ENCODE measurements around the gene DENND11.
A peak's percentile ranks its signal among the peaks of the same experiment; 100 is the strongest.

DENND11 gene

DNA sequence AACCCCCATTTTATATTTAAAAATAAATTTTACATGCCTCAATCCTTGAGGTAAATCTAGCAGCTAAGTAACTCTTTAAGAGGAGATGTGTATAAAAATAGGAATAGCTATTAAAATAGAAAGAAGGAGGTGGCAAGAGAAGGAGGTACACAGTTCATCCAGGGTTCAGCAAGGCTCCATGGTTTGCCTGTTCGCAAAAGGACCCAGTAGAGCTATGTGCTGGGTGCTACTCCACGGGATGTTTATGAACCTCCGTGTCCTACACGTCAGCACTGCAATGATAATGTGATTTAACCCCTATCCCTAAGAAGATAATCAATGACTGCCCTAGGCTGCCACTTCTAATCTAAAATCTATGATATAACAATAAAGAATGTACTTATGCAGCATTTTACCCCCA, 926 bp upstream of the DENND11 start:
- DNase-seq (ENCODE audit: low read depth in 2 of 2), result no peak
- no peak for TF ChIP-seq CTCF (IDR thresholded peaks at IDR 0.05; ENCODE audit: low read depth, low read length)
- H3K4me3 ChIP-seq (replicated peaks in 1 of 2; ENCODE audit: low read depth in 2 of 2, low read length in 2 of 2), result no peak overlapping the region

- H3K4me3 ChIP-seq (replicated peaks in 1 of 2; ENCODE audit: low read depth in 2 of 2, low read length in 2 of 2), result peak overlapping the region; percentile 59 to 71
- peak in 1 of 2 donors; percentile 30 for DNase-seq (ENCODE audit: low read depth in 2 of 2)
- TF ChIP-seq CTCF (IDR thresholded peaks at IDR 0.05; ENCODE audit: low read depth, low read length), result no peak
These were observed 398 bp downstream of the DENND11 start for GRCh38 chr7:141701489-141702046.

DNA sequence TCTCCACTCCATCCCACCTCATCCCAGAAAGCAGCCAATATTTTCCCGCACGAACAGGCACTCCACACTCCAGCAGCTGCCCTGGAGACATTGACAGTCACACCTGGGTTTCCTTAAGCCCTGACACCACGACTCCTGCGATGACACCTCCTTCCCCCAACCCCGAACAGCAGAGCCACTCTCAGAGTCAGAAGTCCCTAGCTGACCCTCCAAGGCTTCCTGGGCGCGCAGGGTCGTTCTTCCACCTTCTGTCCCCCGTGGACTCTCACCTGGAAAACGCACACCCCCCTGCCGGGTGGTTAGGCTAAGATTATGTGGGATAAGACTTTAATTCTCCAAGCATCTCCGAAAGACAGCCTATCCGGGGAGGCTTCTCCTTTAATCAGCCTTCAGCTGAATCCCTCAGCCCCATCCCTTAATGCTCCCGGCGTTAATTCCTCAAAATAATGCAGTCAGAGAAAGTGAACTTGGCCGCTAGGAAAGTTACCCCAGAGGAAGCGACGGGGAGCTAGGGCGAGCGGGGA, 1.1 kb downstream of the DENND11 start:
- DNase-seq (ENCODE audit: low read depth in 2 of 2), result no peak
- no peak for TF ChIP-seq CTCF (IDR thresholded peaks at IDR 0.05; ENCODE audit: low read depth, low read length)

DNA sequence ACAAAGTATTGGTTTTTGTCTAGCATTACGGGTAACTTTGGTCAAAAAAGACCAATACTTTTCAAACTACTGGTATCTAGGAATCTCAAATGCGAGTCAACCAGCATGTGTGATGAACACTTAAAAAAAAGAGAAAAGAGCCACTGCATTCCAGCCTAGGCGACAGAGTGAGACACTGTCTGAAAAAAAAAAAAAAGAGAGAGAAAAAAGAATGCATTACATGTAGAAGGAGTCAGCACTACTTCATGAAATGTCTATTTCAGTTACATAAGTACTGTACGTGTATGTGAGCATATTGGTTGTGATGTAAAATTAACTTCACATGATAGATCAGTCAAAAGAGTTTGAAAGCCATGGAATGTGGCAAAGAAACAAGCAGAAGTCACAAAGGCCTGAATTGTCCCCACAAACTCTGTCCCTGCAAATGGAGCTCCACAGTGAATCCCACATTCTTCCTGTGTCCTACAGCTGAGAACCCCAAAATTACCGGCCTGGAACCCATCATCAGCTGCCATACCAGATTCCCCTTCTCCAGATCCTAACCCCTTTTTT, 1.6 kb downstream of the DENND11 start:
- peak overlapping the region in 1 of 2 donors; percentile 59 for H3K4me3 ChIP-seq (replicated peaks in 1 of 2; ENCODE audit: low read depth in 2 of 2, low read length in 2 of 2)
- no peak for DNase-seq (ENCODE audit: low read depth in 2 of 2)
- TF ChIP-seq CTCF (IDR thresholded peaks at IDR 0.05; ENCODE audit: low read depth, low read length), result no peak

More for the DNA sequence above, 1.1 kb downstream of the DENND11 start:
- H3K4me3 ChIP-seq (replicated peaks in 1 of 2; ENCODE audit: low read depth in 2 of 2, low read length in 2 of 2), result peak overlapping the region; percentile 59 to 71

- H3K4me3 ChIP-seq (replicated peaks in 1 of 2; ENCODE audit: low read depth in 2 of 2, low read length in 2 of 2), result no peak overlapping the region
- TF ChIP-seq CTCF (IDR thresholded peaks at IDR 0.05; ENCODE audit: low read depth, low read length), result no peak
- no peak for DNase-seq (ENCODE audit: low read depth in 2 of 2)
These were observed 2.1 kb downstream of the DENND11 start for GRCh38 chr7:141699860-141700259.

DNA sequence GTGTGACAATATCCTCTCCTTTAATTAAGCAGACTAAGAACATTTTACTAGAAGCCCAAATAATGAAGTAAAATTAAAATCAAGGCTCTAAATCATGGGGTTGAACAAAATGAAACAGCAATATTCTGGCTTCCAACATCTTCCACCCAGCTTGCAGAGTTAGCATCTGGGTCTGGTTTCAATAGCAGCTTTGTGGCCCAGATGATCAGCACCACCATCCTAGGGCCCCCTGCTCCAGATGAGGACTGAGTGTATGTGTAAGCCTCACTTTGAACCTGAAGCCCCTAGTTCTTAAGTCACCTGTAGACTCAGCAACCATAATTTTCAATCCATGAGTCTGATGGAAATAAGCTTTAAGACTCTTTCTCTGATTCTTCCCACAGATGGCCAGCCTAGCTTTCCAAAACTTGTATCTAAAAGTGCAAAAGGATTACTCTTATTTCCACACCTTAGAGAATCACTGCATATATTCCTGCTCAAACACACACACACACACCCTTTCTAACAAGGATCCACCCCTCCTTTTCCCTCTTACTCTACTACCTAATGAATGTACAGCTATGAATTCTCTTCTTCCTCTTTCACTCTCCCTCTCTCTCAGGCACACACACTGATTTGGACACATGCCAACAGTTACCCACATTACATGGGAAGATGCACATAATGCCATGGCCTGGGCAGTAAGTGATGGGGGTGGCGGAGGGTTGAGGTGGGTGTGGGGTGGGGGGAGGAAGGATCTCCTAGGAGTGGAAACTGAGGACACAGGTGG, 3.5 kb downstream of the DENND11 start:
- no peak for TF ChIP-seq CTCF (IDR thresholded peaks at IDR 0.05; ENCODE audit: low read depth, low read length)

More for the DNA sequence above, 3.5 kb downstream of the DENND11 start:
- H3K4me3 ChIP-seq (replicated peaks in 1 of 2; ENCODE audit: low read depth in 2 of 2, low read length in 2 of 2), result no peak overlapping the region
- DNase-seq (ENCODE audit: low read depth in 2 of 2), result no peak
